Measurements from ENCODE around the gene TSEN34.
A peak's percentile ranks its signal among the peaks of the same experiment; 100 is the strongest.
"Not testable (repeated sequence)": the region's sequence is repeated elsewhere in the genome, so short reads cannot be mapped to it uniquely, and the experiment has no call there.

The TSEN34 gene

DNA sequence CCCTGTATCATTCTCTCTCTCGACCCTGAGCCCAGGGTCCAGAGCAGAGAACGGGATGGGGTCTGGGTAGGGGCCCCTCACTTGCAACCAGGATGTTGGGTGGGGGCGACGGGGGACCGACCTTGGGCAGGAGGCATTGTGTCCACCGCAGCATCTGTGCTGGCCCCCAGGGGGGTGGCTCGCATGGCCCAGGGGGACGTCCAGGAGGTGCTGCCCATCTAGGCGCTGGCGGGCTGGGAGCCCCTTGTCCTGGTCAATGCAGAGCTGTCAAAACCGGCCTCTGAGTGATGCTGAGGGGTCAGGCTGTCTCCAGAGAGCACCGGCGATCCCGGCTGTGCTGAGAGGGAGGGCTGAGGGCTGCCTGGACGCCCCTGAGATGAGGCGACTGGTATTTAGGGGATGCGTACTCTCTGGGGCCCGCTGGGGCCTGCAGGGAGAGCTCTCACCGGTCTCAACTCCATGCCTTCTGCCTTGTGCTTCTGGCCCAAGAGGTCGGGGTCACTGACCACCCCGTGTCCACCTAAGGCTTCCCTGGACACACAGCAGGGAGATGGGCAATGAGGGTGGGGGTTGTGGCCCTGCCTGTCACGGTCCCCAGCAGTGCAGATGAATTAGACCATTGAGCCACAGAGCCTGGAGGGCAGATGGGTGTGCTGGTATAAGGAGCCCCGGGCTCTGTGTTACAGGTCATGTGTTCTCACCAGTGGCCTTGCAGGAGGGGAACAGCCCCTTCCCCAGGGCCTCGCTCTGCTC lies 18.1 kb downstream of the TSEN34 start:
- no peak for DNase-seq (ENCODE audit: low spot score)

GRCh38 chr19:54209811-54210494 lies 18.8 kb downstream of the TSEN34 start:
- DNase-seq (ENCODE audit: low spot score), result peak; percentile 86

GRCh38 chr19:54211235-54211634 lies 20.1 kb downstream of the TSEN34 start:
- DNase-seq (ENCODE audit: low spot score), result peak; percentile 47

GRCh38 chr19:54214217-54214616 lies 23.1 kb downstream of the TSEN34 start:
- not testable (repeated sequence) for DNase-seq (ENCODE audit: low spot score)

- not testable (repeated sequence) for DNase-seq (ENCODE audit: low spot score)
Observed at GRCh38 chr19:54214734-54215133, 23.6 kb downstream of the TSEN34 start.

DNA sequence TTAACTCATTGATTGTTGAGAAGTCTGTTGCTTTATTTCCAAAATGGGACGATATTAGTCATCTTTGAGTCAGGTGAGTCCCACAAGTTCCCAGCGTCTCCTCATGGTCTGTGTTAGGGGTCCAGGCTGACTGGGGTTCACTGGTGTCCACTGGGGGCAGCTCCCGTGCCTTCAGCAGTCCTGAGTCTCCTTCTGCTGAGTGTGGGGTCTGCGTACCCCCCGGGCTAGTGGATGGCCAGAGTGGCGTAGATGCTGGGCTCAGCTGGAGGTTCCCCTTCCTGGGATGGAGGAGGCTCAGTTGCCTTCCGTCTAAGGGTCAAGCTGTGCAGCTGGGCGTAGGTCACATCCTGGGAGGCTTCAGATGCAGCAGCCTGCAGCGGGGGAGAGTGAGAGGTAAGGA lies 25.8 kb downstream of the TSEN34 start:
- no peak for DNase-seq (ENCODE audit: low spot score)

DNA sequence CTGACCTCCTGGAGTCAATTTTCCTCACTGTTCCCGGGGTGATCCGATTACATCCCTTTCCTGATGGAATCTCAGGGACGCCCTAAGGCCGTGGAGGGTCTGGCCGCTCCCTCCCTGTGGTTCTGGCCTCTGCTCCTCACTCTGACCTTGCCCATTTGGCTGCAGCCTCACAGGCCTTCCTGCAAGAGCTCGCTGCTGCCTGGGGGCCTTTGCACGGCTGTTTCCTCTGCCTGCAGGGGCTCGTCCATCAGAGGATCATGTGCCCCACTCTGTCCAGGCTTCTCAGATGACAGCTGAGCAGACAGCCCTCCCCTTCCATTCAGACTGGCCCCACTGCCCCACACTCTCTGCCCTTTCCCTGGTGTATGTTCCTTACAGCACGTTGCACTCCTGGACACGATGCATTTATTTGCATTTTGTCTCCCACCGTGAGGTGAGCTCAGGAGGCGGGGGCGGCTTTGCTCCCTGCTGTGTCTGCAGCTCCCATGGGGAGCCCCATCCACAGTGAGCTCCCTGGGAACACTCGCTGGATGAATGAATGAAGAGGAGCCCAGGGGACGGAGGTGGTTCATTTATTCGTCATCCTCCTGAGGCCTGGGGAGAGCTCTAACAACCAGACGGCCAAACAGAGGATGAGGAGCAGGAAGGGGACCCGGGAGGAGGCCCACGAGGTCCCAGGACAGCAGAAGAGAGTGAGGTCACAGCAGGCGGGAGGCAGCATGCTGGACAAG lies 26.6 kb downstream of the TSEN34 start:
- DNase-seq (ENCODE audit: low spot score), result not testable (repeated sequence)

DNA sequence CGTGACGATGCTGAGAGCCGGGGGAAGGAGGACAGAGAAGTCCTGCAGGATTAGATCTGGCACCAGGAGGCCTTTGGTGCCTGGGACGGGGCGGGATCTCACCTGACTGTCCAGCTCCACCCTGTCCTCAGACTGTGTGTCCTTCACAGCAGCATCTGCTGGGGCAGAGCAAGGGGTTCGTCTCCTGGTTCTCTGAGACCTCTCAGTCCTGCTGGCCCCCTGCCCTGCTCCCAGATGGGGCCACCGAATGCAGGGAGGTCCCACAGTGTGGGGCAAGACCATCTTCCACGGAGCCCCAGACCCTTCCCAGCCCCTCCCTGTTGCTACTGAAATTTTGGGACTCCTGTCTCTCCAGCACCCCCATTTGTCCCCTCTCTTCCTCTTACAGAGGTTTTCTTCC lies 27.2 kb downstream of the TSEN34 start:
- DNase-seq (ENCODE audit: low spot score), result no peak

GRCh38 chr19:54218960-54219661 lies 28.0 kb downstream of the TSEN34 start:
- no peak for DNase-seq (ENCODE audit: low spot score)

DNA sequence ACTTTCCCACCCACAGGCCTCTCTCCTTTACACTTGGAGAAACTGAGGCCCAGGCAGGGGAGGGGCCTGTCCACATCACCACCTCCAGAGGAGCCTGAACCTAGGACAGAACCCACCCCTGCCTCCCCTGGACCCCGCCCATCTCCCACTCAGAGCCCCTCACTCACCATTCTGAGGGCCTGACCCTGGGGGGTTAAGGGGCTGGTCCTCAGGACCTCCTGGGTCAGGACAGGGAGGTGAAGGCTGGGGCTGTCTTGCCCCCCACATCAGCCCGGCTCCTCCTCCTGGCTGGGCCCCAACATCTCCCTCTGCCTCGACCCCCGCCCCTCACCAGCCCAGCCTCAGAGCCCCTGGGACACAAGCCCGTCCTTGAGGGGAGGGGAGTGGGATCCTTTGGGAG lies 28.6 kb downstream of the TSEN34 start:
- DNase-seq (ENCODE audit: low spot score), result not testable (repeated sequence)

DNA sequence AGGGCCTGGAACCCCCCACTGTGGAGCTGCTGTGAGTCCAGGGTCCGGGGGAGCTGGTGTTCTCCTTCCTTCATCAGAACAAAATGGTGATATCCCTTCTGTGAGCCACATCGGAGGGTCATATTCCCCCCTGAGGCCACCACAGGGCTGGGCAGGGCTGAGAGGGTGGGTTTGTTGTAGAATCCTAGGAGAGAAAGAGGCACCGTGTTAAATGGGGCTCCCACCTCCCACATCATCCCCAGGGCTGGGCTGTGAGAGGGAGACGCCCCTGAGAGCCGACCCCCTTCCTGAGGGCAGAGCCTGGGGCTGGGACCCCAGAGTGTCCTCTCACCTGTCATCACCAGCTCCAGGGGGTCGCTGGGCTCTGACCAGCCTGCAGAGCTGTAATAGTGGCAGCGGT lies 30.8 kb downstream of the TSEN34 start:
- DNase-seq (ENCODE audit: low spot score), result not testable (repeated sequence)

DNA sequence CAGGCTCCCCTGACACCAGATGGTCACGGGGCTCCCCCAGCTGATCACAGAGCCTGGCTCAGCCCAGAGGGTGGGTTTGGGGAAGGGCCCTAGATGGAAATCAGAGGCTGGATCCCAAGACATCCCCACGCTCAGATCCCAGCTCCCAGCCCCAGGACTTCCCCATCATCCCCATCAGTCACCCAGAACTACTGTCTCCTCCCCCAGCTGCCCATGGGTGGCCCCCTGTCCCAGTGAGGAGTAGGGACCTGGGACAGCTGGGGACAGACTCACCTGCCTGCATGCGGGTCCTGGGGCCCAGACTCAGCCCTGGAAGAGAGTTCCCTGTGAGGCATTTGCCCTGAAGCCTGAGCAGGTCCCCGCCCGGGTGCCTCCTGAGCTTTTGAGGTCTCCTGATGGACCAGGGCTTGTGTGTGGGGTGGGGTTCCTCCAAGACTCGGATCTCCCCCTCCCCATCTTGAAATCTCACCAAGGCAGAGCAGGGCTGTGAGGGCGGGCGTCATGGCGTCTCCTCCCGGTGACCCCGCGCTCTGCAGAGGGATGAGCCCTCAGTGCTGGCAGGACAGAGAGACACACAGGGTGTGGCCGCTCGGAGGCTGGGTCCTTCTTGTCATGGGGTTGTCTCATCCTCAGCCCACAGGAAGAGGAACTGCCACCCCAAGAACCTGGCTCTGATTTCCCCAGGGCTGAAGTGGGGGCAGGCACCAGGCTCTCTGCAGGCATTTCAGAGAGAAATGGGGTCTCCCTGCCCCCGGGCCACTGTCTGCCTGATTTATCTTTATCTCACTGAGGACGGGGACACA lies 31.6 kb downstream of the TSEN34 start, which contains the start of gene LILRB3:
LILRB3 (minus strand) TSS at position 534 of the 803 bp plus-strand sequence; CDS start at position 503, 31 bp downstream.
- DNase-seq (ENCODE audit: low spot score), result not testable (repeated sequence)

- DNase-seq (ENCODE audit: low spot score), result not testable (repeated sequence)
Observed at GRCh38 chr19:54223277-54223936, 32.3 kb downstream of the TSEN34 start.

GRCh38 chr19:54223937-54224281 lies 32.8 kb downstream of the TSEN34 start:
- not testable (repeated sequence) for DNase-seq (ENCODE audit: low spot score)

DNA sequence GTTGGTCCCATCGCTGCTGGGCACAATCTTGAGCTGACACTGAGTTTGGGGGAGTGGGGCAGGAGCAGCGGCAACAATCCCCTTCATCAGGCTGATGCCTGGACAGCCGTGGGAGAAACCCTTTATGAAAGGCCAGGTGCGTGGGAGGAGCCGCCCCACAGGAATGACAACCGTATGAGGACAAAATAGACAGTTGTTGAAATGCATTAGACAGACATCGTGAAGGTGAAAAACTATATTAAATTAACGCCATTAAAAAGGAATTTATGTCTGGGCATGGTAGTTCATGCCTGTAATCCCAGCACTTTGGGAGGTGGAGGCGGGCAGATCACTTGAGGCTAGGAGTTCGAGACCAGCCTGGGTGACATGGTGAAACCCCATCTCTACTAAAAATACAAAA lies 33.5 kb downstream of the TSEN34 start:
- not testable (repeated sequence) for DNase-seq (ENCODE audit: low spot score)

- no peak for DNase-seq (ENCODE audit: low spot score)
Observed at GRCh38 chr19:54229146-54229545, 38.0 kb downstream of the TSEN34 start.

GRCh38 chr19:54230031-54230430 lies 38.9 kb downstream of the TSEN34 start:
- no peak for DNase-seq (ENCODE audit: low spot score)

DNA sequence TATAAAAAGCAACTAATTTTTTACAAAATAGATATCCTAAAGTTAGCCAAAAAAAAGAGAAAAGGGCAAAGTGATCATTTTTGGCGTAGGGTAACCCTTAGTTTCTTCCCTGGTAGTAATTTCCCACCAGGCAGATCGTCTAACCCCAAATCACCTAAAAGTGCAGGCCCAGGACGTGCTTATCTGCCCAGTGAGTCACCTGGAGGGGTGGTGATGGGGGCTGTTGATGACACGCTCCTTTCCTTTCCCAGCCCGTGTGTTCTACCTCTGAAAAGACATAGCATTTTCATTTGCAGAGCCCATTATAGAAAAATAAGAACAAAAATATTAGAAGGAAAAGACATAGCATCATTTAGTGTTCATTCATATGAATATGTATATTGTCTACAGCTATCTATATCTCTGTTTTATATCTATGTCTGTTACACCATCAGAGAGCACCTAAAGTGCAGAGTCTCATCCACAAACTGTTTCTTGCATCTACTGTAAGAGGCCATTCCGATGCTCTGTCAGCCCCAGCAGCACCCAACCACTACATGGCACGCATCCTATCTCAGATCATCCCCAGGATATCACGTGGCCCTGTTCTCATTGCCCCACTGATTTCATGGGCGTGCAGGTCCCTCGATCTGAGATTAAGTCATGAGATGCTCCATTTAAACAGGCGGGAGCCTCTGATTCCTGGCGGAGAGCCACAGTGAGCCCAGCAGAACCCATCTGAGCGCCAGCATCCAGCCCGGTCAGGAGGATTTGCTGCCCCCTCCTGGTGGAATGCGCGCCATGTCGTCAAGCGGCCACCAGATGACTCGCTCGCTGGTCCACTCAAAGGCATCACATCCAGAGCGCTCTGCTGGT lies 40.2 kb downstream of the TSEN34 start:
- peak; percentile 84 for DNase-seq (ENCODE audit: low spot score)

- no peak for DNase-seq (ENCODE audit: low spot score)
Observed at GRCh38 chr19:54233941-54234340, 42.8 kb downstream of the TSEN34 start.

Data from HuH-7 (cell line).